Measurements from ENCODE around the gene EPN2. TPM values are rescaled to one million over a fixed set of nuclear protein-coding genes. Genes with fewer than 3 reads are reported as not detected.

Gene EPN2
- polyA plus RNA-seq, 1 of the 3 experiments (the other 2 are of a cell fraction): 38.9 TPM

DNA sequence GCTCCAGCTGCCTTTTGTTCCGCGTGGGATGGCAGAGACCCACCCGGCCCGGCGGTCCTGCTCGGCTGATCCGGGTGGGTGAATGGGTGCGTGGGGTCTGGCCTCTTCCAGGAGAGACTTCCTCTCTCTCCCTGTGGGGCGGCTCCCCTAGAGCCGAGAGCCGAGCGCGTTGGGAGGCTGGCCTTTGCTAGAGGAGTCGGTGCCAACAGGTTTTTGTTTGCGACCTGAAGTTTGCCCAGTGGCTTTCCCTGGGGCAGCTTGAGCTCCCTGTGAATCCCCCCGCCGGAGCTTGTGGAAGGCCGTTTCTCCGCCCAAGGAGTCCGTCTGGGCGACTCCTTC, 970 bp downstream of the EPN2 start:
- H3K27ac ChIP-seq (ENCODE audit: low read depth in 2 of 2, low read length in 1 of 2): peak overlapping the region; percentile 54 to 83; a peak in 3 of 4 replicates
- POLR2A ChIA-PET: interaction anchor here (1.4 kb wide), 1 partner anchor 104 kb away, joined by 3 read pairs; no protein-coding TSS in a partner anchor
- H3K36me3 ChIP-seq (replicated peaks in 1 of 2; ENCODE audit: control insufficient read depth in 1 of 2, insufficient read depth in 2 of 2, low read length in 1 of 2): peaks cover 0 to 4% of the 10 kb centered on the region in 2 experiments
- 3% methylated on average over 18 of the region's 21 CpGs for WGBS (ENCODE audit: low lambda C conversion rate)
- peak overlapping the region; percentile 96 to 99 for H3K4me3 ChIP-seq (ENCODE audit: low read depth in 2 of 2, low read length in 1 of 2)
- CTCF ChIA-PET: interaction anchor here (1.2 to 1.9 kb wide), 4 partner anchors 10 to 100 kb away, joined by 3 to 10 read pairs (median 4); no protein-coding TSS in a partner anchor
- no peaks in the 10 kb centered on the region for H3K27me3 ChIP-seq (ENCODE audit: insufficient read depth)
- no peaks in the 10 kb centered on the region for H3K9me3 ChIP-seq
- TF ChIP-seq MXI1 (IDR thresholded peaks at IDR 0.05; ENCODE audit: low read depth, low read length) (no peak; the same call in 1 of the 2 replicates), MAX (IDR thresholded peaks at IDR 0.05; ENCODE audit: low read depth) (0 out of 2 replicates have a peak, but pooled peaks have one; percentile 11), NFIC (IDR thresholded peaks at IDR 0.05; ENCODE audit: borderline replicate concordance) (peak; percentile 40; the same call in 1 of the 2 replicates)
- peaks cover 58% of the 10 kb centered on the region for H3K79me2 ChIP-seq (ENCODE audit: insufficient read depth)
- H3K4me2 ChIP-seq: peak overlapping the region; percentile 94
- H3F3A ChIP-seq (replicated peaks; ENCODE audit: insufficient read depth): no peaks in the 10 kb centered on the region
- no peaks in the 10 kb centered on the region for H3K9me2 ChIP-seq
- peak; percentile 64 for DNase-seq
- H3K9ac ChIP-seq: peak overlapping the region; percentile 80
- H2AFZ ChIP-seq (ENCODE audit: low read depth): 0 out of 2 replicates have a peak overlapping the region, but pooled peaks have one; percentile 58
- peaks cover 37% of the 10 kb centered on the region for H4K20me1 ChIP-seq (ENCODE audit: insufficient read depth)
- H3K4me1 ChIP-seq (ENCODE audit: control insufficient read depth in 1 of 2, insufficient read depth in 2 of 2, low read depth in 1 of 2, low read length in 1 of 2): peaks cover 9 to 18% of the 10 kb centered on the region in 2 experiments; a peak in 3 of 4 replicates

DNA sequence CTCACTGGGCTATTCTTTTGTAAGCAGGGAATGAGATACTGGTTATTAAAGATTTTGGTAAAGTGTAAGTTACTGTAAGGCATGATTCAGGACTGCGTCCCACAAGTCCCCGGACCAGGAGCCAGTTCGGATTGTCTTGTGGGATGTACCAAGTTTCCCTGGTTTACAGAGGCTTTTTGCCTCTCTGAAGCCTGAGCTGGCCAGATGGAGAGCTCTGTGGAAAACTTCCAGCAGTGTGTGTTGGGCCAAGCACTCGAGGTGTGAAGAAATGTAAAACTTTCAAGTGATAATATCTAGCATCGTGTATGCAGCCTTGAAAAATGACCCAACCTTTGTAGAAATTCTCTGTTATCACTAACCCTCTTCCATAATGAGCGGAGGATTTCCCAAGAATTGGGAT, 2.4 kb downstream of the EPN2 start:
- H3K79me2 ChIP-seq (ENCODE audit: insufficient read depth): peaks cover 72% of the 10 kb centered on the region
- peaks cover 0 to 4% of the 10 kb centered on the region in 2 experiments for H3K36me3 ChIP-seq (replicated peaks in 1 of 2; ENCODE audit: control insufficient read depth in 1 of 2, insufficient read depth in 2 of 2, low read length in 1 of 2)
- no peaks in the 10 kb centered on the region for H3F3A ChIP-seq (replicated peaks; ENCODE audit: insufficient read depth)
- ChIA-PET POLR2A (no interaction called here), CTCF (interaction anchor here (0.9 to 1.9 kb wide), 3 partner anchors 8 to 98 kb away, joined by 4 to 10 read pairs (median 4); no protein-coding TSS in a partner anchor)
- no peaks in the 10 kb centered on the region for H3K9me2 ChIP-seq
- no peaks in the 10 kb centered on the region for H3K27me3 ChIP-seq (ENCODE audit: insufficient read depth)
- H4K20me1 ChIP-seq (ENCODE audit: insufficient read depth): peaks cover 49% of the 10 kb centered on the region
- no peak overlapping the region for H2AFZ ChIP-seq (ENCODE audit: low read depth)
- TF ChIP-seq YY1 (IDR thresholded peaks at IDR 0.05; ENCODE audit: low read depth) (no peak), RXRA (IDR thresholded peaks at IDR 0.05; ENCODE audit: borderline replicate concordance, low read depth) (no peak), GABPA (IDR thresholded peaks at IDR 0.05; ENCODE audit: low read depth) (no peak), FOSL2 (IDR thresholded peaks at IDR 0.05; ENCODE audit: borderline replicate concordance, low read depth) (no peak), RCOR1 (IDR thresholded peaks at IDR 0.05; ENCODE audit: low read length) (no peak), NFIC (IDR thresholded peaks at IDR 0.05; ENCODE audit: borderline replicate concordance) (no peak), TEAD4 (IDR thresholded peaks at IDR 0.05; ENCODE audit: borderline replicate concordance, insufficient read depth) (no peak), FOXJ3 (CRISPR knock-in tag; IDR thresholded peaks at IDR 0.05) (no peak), EP300 (IDR thresholded peaks at IDR 0.05; ENCODE audit: borderline replicate concordance in 1 of 2, low read depth in 1 of 2, low read length in 1 of 2) (no peak), TAF1 (IDR thresholded peaks at IDR 0.05; ENCODE audit: borderline replicate concordance, low read depth, low read length) (no peak), EZH2phosphoT487 (IDR thresholded peaks at IDR 0.05; ENCODE audit: borderline replicate concordance, low read depth) (no peak), RFX5 (IDR thresholded peaks at IDR 0.05; ENCODE audit: low read length) (no peak)
- TF ChIP-seq, protein P1, sequence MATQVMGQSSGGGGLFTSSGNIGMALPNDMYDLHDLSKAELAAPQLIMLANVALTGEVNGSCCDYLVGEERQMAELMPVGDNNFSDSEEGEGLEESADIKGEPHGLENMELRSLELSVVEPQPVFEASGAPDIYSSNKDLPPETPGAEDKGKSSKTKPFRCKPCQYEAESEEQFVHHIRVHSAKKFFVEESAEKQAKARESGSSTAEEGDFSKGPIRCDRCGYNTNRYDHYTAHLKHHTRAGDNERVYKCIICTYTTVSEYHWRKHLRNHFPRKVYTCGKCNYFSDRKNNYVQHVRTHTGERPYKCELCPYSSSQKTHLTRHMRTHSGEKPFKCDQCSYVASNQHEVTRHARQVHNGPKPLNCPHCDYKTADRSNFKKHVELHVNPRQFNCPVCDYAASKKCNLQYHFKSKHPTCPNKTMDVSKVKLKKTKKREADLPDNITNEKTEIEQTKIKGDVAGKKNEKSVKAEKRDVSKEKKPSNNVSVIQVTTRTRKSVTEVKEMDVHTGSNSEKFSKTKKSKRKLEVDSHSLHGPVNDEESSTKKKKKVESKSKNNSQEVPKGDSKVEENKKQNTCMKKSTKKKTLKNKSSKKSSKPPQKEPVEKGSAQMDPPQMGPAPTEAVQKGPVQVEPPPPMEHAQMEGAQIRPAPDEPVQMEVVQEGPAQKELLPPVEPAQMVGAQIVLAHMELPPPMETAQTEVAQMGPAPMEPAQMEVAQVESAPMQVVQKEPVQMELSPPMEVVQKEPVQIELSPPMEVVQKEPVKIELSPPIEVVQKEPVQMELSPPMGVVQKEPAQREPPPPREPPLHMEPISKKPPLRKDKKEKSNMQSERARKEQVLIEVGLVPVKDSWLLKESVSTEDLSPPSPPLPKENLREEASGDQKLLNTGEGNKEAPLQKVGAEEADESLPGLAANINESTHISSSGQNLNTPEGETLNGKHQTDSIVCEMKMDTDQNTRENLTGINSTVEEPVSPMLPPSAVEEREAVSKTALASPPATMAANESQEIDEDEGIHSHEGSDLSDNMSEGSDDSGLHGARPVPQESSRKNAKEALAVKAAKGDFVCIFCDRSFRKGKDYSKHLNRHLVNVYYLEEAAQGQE (IDR thresholded peaks at IDR 0.05; ENCODE audit: low read depth, low read length): no peak
- no peak overlapping the region for H3K9ac ChIP-seq
- 89% methylated on average over 6 of the region's 6 CpGs for WGBS (ENCODE audit: low lambda C conversion rate)
- H3K4me1 ChIP-seq (ENCODE audit: control insufficient read depth in 1 of 2, insufficient read depth in 2 of 2, low read depth in 1 of 2, low read length in 1 of 2): peaks cover 9 to 18% of the 10 kb centered on the region in 2 experiments; a peak in 3 of 4 replicates
- H3K27ac ChIP-seq (ENCODE audit: low read depth in 2 of 2, low read length in 1 of 2): no peak overlapping the region
- H3K4me3 ChIP-seq (ENCODE audit: low read depth in 2 of 2, low read length in 1 of 2): no peak overlapping the region; a peak in 1 of 4 replicates
- H3K4me2 ChIP-seq: no peak overlapping the region; the same call in 1 of the 2 replicates
- H3K9me3 ChIP-seq: no peaks in the 10 kb centered on the region
- DNase-seq: no peak

Measured in SK-N-SH (cell line).